Body of pancreas (tissue), 4 donors: ENCODE data around the gene PNKD. TPM values are rescaled to one million over a fixed set of nuclear protein-coding genes. Genes with fewer than 3 reads are reported as not detected.
A peak's percentile ranks its signal among the peaks of the same experiment; 100 is the strongest.

ENCODE experiments used
- ATAC-seq: fragments of 150-250 bp; one replicate; pipeline ENCODE4 v1.9.1; 2016
- DNase-seq, 4 donors: peaks; one replicate each; pipeline ENCODE4 v3.0.0-alpha.2; 2019
- H3K27ac ChIP-seq, 4 donors: fragments of 200-600 bp; sonication (generic); 1 replicate in 3 of 4; 2 replicates in 1 of 4; pipeline versions ENCODE4 v1.5.1 to v1.6.1; 2016 to 2019; ENCODE audit warnings: mild to moderate bottlenecking in 1 of 4, mixed read lengths in 1 of 4, moderate library complexity in 1 of 4
- H3K27me3 ChIP-seq, 2 donors: fragments of 200-600 bp; sonication (generic); one replicate each; pipeline ENCODE4 v1.6.0; 2016; ENCODE audit warnings: mild to moderate bottlenecking in 1 of 2
- H3K36me3 ChIP-seq, 2 donors: fragments of 200-600 bp; sonication (generic); replicated peaks in 1 of 2; 2 replicates each; pipeline ENCODE4 v1.5.1; 2016; ENCODE audit warnings: low read depth in 2 of 2; ENCODE audit not compliant: insufficient read depth in 1 of 2
- H3K4me1 ChIP-seq: fragments of 200-600 bp; sonication (generic); one replicate; pipeline ENCODE4 v1.6.0; 2016
- H3K4me3 ChIP-seq, 2 donors: fragments of 200-600 bp; sonication (generic); 1 replicate in 1 of 2; 2 replicates in 1 of 2; pipeline ENCODE4 v1.5.1; 2016 to 2019
- H3K9me3 ChIP-seq, 3 donors: fragments of 200-600 bp; sonication (generic); 1 replicate in 2 of 3; 2 replicates in 1 of 3; pipeline ENCODE4 v1.5.1; 2016
- CTCF ChIP-seq, 7 experiments: fragments of 450-650 bp in 4 of 7; fragments of 200-600 bp in 3 of 7; sonication (generic) in 3 of 7; IDR thresholded peaks; one replicate each; pipeline ENCODE4 v1.5.1; 2016 to 2019; ENCODE audit warnings: antibody characterized with exemption in 7 of 7
- POLR2A ChIP-seq, 3 donors: fragments of 450-650 bp; IDR thresholded peaks; one replicate each; pipeline ENCODE4 v1.6.1; 2016; ENCODE audit warnings: antibody characterized with exemption in 3 of 3, mild to moderate bottlenecking in 2 of 3
- WGBS, 2 donors: methylation state at CpG; one replicate each; pipeline ENCODE4 v1.1.5; 2017; 5-methylcytosine and 5-hydroxymethylcytosine counted together
- intact Hi-C: fragments of 100-400 bp; cut with DNase I; formaldehyde crosslinking; loops from one replicate; pipeline ENCODE4 v1.15.1; 2023
- total RNA-seq, 2 donors: library from RNA; depleted of rRNA; stranded (reverse); fragments of >200 nt; gene quantifications; one replicate each; pipeline ENCODE4 v1.1.0, GENCODE V29; 2016

Gene PNKD
- total RNA-seq, 2 donors from 2014 or later: 17.1 to 21.3 TPM

GRCh38 chr2:218226903-218227302, 43.4 kb upstream of the PNKD start:
- 83 to 96% methylated on average over 3 of the region's 3 CpGs for WGBS, 2 donors
- DNase-seq: no peak
- Histone ChIP-seq H3K27ac (no peak overlapping the region), H3K9me3 (no peaks in the 10 kb centered on the region), H3K27me3 (no peaks in the 10 kb centered on the region), H3K4me1 (peaks cover 51% of the 10 kb centered on the region), H3K4me3 (no peak overlapping the region), H3K36me3 (peaks cover 0 to 1% of the 10 kb centered on the region in 2 donors)
- intact Hi-C loops: no loop called here
- no peak for ATAC-seq
- no peak for TF ChIP-seq CTCF (IDR thresholded peaks at IDR 0.05)
- TF ChIP-seq POLR2A (IDR thresholded peaks at IDR 0.05): no peak

GRCh38 chr2:218228366-218229090, 41.8 kb upstream of the PNKD start:
- peaks cover 39% of the 10 kb centered on the region for H3K4me1 ChIP-seq
- no peaks in the 10 kb centered on the region for H3K27me3 ChIP-seq
- no peak overlapping the region for H3K4me3 ChIP-seq
- ATAC-seq (no peak), DNase-seq (no peak)
- H3K36me3 ChIP-seq: peaks cover 0 to 1% of the 10 kb centered on the region in 2 donors
- peak overlapping the region in 3 of 4 donors; percentile 10 to 67 (median 13) for H3K27ac ChIP-seq
- H3K9me3 ChIP-seq: no peaks in the 10 kb centered on the region
- no peak for TF ChIP-seq POLR2A (IDR thresholded peaks at IDR 0.05)
- no peak for TF ChIP-seq CTCF (IDR thresholded peaks at IDR 0.05)
- intact Hi-C loops: no loop called here
- 47 to 52% methylated on average over 6 of the region's 6 CpGs for WGBS, 2 donors

DNA sequence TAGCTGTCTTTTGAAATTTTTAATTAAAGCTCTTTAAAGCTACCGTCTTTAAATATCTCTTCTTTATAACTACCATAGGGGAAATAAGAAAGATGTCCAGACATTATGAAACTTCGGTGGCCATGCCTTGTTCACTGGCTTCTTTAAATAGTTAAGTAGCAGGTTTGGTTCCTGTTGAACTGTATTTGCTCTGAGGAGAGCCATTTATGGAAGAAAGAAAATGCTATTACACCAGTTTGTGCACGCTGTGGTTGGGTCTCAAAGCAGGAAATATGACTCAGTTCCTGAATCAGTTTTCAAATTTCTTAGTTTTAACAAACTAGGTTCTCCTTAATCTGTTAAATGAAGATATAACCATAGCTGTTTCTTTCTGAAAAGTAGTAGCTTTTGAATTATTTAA, 41.1 kb upstream of the PNKD start:
- TF ChIP-seq POLR2A (IDR thresholded peaks at IDR 0.05) (no peak), CTCF (IDR thresholded peaks at IDR 0.05) (no peak)
- H3K4me3 ChIP-seq: no peak overlapping the region
- ATAC-seq (no peak), DNase-seq (peak in 1 of 4 donors; percentile 27)
- peak overlapping the region in 3 of 4 donors; percentile 10 to 67 (median 13) for H3K27ac ChIP-seq
- H3K36me3 ChIP-seq: peaks cover 0 to 1% of the 10 kb centered on the region in 2 donors
- peaks cover 46% of the 10 kb centered on the region for H3K4me1 ChIP-seq
- no peaks in the 10 kb centered on the region for H3K9me3 ChIP-seq
- intact Hi-C loops: no loop called here
- WGBS, 2 donors: 24 to 25% methylated on average over 3 of the region's 3 CpGs
- no peaks in the 10 kb centered on the region for H3K27me3 ChIP-seq

DNA sequence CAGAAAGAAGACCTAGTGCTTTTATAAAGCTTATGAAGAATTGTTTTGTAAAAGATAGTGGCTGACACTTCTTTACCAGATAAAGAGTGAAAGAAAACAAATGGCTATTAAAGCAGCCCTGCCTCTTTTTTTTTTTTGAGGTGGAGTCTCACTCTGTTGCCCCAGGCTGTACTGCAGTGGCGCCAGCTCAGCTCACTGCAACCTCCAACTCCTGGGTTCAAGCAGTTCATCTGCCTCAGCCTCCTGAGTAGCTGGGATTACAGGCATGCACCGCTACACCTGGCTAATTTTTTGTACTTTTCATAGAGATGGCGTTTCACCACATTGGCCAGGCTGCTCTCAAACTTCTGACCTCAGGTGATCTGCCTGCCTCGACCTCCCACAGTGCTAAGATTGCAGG, 40.5 kb upstream of the PNKD start:
- 71 to 81% methylated on average over 4 of the region's 4 CpGs for WGBS, 2 donors
- TF ChIP-seq CTCF (IDR thresholded peaks at IDR 0.05) (no peak), POLR2A (IDR thresholded peaks at IDR 0.05) (no peak)
- Histone ChIP-seq H3K27me3 (no peaks in the 10 kb centered on the region), H3K36me3 (peaks cover 0 to 1% of the 10 kb centered on the region in 2 donors), H3K4me3 (no peak overlapping the region), H3K4me1 (peaks cover 52% of the 10 kb centered on the region), H3K9me3 (no peaks in the 10 kb centered on the region), H3K27ac (peak overlapping the region in 3 of 4 donors; percentile 6 to 67 (median 33))
- intact Hi-C loops: no loop called here
- no peak for ATAC-seq
- DNase-seq: no peak

DNA sequence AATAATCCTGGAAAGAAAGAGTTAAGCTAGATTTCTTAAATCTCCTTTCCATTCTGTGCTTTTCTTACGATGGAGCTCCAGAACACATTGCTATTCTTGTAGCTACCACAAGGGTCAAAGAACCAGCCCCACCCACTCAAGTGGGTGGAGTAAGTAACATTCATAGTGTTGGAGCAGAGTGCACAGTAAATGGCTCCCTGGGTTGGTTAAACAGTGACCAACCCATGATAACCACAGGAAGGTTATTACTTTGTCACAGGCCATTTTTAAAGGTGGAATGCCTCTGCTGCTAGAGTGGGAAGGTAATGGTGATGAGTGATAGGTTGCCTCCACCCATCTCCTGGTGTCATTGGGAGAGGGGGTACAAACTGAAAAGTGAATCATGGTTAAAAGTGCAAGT, 39.4 kb upstream of the PNKD start:
- 3 to 8% methylated on average over 1 of the region's 1 CpG for WGBS, 2 donors
- no peaks in the 10 kb centered on the region for H3K27me3 ChIP-seq
- peaks cover 60% of the 10 kb centered on the region for H3K4me1 ChIP-seq
- TF ChIP-seq CTCF (IDR thresholded peaks at IDR 0.05): peak; percentile 6 to 60 (median 32)
- TF ChIP-seq POLR2A (IDR thresholded peaks at IDR 0.05): no peak
- H3K9me3 ChIP-seq: no peaks in the 10 kb centered on the region
- H3K27ac ChIP-seq: peak overlapping the region; percentile 37 to 67 (median 40)
- intact Hi-C loops: no loop called here
- H3K36me3 ChIP-seq: peaks cover 0 to 4% of the 10 kb centered on the region in 2 donors
- H3K4me3 ChIP-seq: no peak overlapping the region
- ATAC-seq: peak; percentile 89
- DNase-seq: peak; percentile 44 to 70 (median 56)
